Activated T-cell treated with anti-CD3 and anti-CD28 coated beads, Interleukin-2, amount 50 U/mL, for 24 hours (primary cell): ENCODE data around the gene GSTM1.
A peak's percentile ranks its signal among the peaks of the same experiment; 100 is the strongest.

ENCODE experiments used
- DNase-seq: peaks from one replicate; pipeline ENCODE4 v3.0.0-alpha.2; 2020
- H3K27ac Mint-ChIP-seq: 2 replicates; pipeline ENCODE4 v1.8.0; 2020; ENCODE audit warnings: mild to moderate bottlenecking, mixed read lengths
- H3K27me3 Mint-ChIP-seq: 2 replicates; pipeline ENCODE4 v1.8.0; 2020; ENCODE audit warnings: mixed read lengths
- H3K36me3 Mint-ChIP-seq: 2 replicates; pipeline ENCODE4 v1.8.0; 2020; ENCODE audit warnings: low read depth, mixed read lengths
- H3K4me1 Mint-ChIP-seq: 2 replicates; pipeline ENCODE4 v1.8.0; 2020; ENCODE audit warnings: low read depth, mixed read lengths
- H3K4me3 Mint-ChIP-seq: 2 replicates; pipeline ENCODE4 v1.8.0; 2020; ENCODE audit warnings: mild to moderate bottlenecking, moderate library complexity, mixed read lengths
- H3K9me3 Mint-ChIP-seq: 2 replicates; pipeline ENCODE4 v1.8.0; 2020; ENCODE audit warnings: mixed read lengths

Gene GSTM1

GRCh38 chr1:109721971-109722370 lies 34.4 kb downstream of the GSTM1 start:
- DNase-seq, result no peak
- no peak overlapping the region for H3K27ac Mint-ChIP-seq
- peaks cover 7% of the 10 kb centered on the region for H3K4me1 Mint-ChIP-seq
- H3K4me3 Mint-ChIP-seq, result no peak overlapping the region
- H3K27me3 Mint-ChIP-seq, result no peaks in the 10 kb centered on the region
- no peaks in the 10 kb centered on the region for H3K9me3 Mint-ChIP-seq
- H3K36me3 Mint-ChIP-seq, result no peaks in the 10 kb centered on the region

- no peak overlapping the region for H3K4me3 Mint-ChIP-seq
- H3K27me3 Mint-ChIP-seq, result no peaks in the 10 kb centered on the region
- H3K27ac Mint-ChIP-seq, result no peak overlapping the region
- no peaks in the 10 kb centered on the region for H3K36me3 Mint-ChIP-seq
- peaks cover 7% of the 10 kb centered on the region for H3K4me1 Mint-ChIP-seq
- DNase-seq, result no peak
- no peaks in the 10 kb centered on the region for H3K9me3 Mint-ChIP-seq
Observed at GRCh38 chr1:109722908-109723691, 35.5 kb downstream of the GSTM1 start.

- no peaks in the 10 kb centered on the region for H3K36me3 Mint-ChIP-seq
- H3K27ac Mint-ChIP-seq, result no peak overlapping the region
- H3K9me3 Mint-ChIP-seq, result no peaks in the 10 kb centered on the region
- H3K4me1 Mint-ChIP-seq, result no peaks in the 10 kb centered on the region
- DNase-seq, result no peak
- no peak overlapping the region for H3K4me3 Mint-ChIP-seq
- no peaks in the 10 kb centered on the region for H3K27me3 Mint-ChIP-seq
Observed at GRCh38 chr1:109724933-109725332, 37.3 kb downstream of the GSTM1 start.

- no peak overlapping the region for H3K4me3 Mint-ChIP-seq
- DNase-seq, result no peak
- H3K4me1 Mint-ChIP-seq, result no peaks in the 10 kb centered on the region
- H3K36me3 Mint-ChIP-seq, result no peaks in the 10 kb centered on the region
- H3K27ac Mint-ChIP-seq, result no peak overlapping the region
- no peaks in the 10 kb centered on the region for H3K27me3 Mint-ChIP-seq
- H3K9me3 Mint-ChIP-seq, result no peaks in the 10 kb centered on the region
Observed at GRCh38 chr1:109725510-109725909, 37.9 kb downstream of the GSTM1 start.

GRCh38 chr1:109726007-109726406 lies 38.4 kb downstream of the GSTM1 start:
- no peaks in the 10 kb centered on the region for H3K27me3 Mint-ChIP-seq
- no peaks in the 10 kb centered on the region for H3K4me1 Mint-ChIP-seq
- no peak overlapping the region for H3K27ac Mint-ChIP-seq

GRCh38 chr1:109726728-109727373 lies 39.2 kb downstream of the GSTM1 start:
- no peak for DNase-seq
- H3K36me3 Mint-ChIP-seq, result no peaks in the 10 kb centered on the region
- no peaks in the 10 kb centered on the region for H3K4me1 Mint-ChIP-seq
- no peaks in the 10 kb centered on the region for H3K27me3 Mint-ChIP-seq
- no peak overlapping the region for H3K27ac Mint-ChIP-seq
- H3K4me3 Mint-ChIP-seq, result no peak overlapping the region
- no peaks in the 10 kb centered on the region for H3K9me3 Mint-ChIP-seq

More at GRCh38 chr1:109726007-109726406, 38.4 kb downstream of the GSTM1 start:
- Mint-ChIP-seq H3K9me3 (no peaks in the 10 kb centered on the region), H3K36me3 (no peaks in the 10 kb centered on the region), H3K4me3 (no peak overlapping the region)
- DNase-seq, result no peak

GRCh38 chr1:109728870-109729269 lies 41.3 kb downstream of the GSTM1 start:
- Mint-ChIP-seq H3K4me3 (no peak overlapping the region), H3K36me3 (no peaks in the 10 kb centered on the region), H3K9me3 (no peaks in the 10 kb centered on the region), H3K27me3 (no peaks in the 10 kb centered on the region), H3K4me1 (no peaks in the 10 kb centered on the region), H3K27ac (no peak overlapping the region)
- no peak for DNase-seq

GRCh38 chr1:109730666-109731065 lies 43.0 kb downstream of the GSTM1 start:
- Mint-ChIP-seq H3K27me3 (no peaks in the 10 kb centered on the region), H3K4me3 (no peak overlapping the region), H3K9me3 (no peaks in the 10 kb centered on the region), H3K4me1 (no peaks in the 10 kb centered on the region), H3K27ac (no peak overlapping the region), H3K36me3 (peaks cover 4% of the 10 kb centered on the region)
- DNase-seq, result no peak

GRCh38 chr1:109732390-109732881 lies 44.8 kb downstream of the GSTM1 start:
- no peaks in the 10 kb centered on the region for H3K27me3 Mint-ChIP-seq
- H3K4me3 Mint-ChIP-seq, result no peak overlapping the region
- H3K4me1 Mint-ChIP-seq, result no peaks in the 10 kb centered on the region
- no peak overlapping the region for H3K27ac Mint-ChIP-seq
- no peak for DNase-seq
- H3K36me3 Mint-ChIP-seq, result peaks cover 17% of the 10 kb centered on the region
- H3K9me3 Mint-ChIP-seq, result no peaks in the 10 kb centered on the region

GRCh38 chr1:109733236-109733870 lies 45.7 kb downstream of the GSTM1 start:
- no peaks in the 10 kb centered on the region for H3K27me3 Mint-ChIP-seq
- no peak overlapping the region for H3K27ac Mint-ChIP-seq
- H3K9me3 Mint-ChIP-seq, result no peaks in the 10 kb centered on the region
- H3K36me3 Mint-ChIP-seq, result peaks cover 24% of the 10 kb centered on the region
- no peak for DNase-seq
- H3K4me3 Mint-ChIP-seq, result no peak overlapping the region
- H3K4me1 Mint-ChIP-seq, result no peaks in the 10 kb centered on the region

- H3K4me3 Mint-ChIP-seq, result peak overlapping the region; percentile 84
- H3K27ac Mint-ChIP-seq, result peak overlapping the region; percentile 88
- H3K27me3 Mint-ChIP-seq, result peaks cover 5% of the 10 kb centered on the region
- DNase-seq, result peak; percentile 92
- peaks cover 18% of the 10 kb centered on the region for H3K4me1 Mint-ChIP-seq
- H3K9me3 Mint-ChIP-seq, result no peaks in the 10 kb centered on the region
- H3K36me3 Mint-ChIP-seq, result peaks cover 22% of the 10 kb centered on the region
Observed at GRCh38 chr1:109739738-109740614, 52.4 kb downstream of the GSTM1 start.

GRCh38 chr1:109740615-109741373 lies 53.2 kb downstream of the GSTM1 start, which contains the start of gene GSTM3:
TSS of gene GSTM3 (minus strand) at chr1:109741038. CDS start at chr1:109740287, 751 bp downstream.
- DNase-seq, result no peak
- Mint-ChIP-seq H3K4me1 (peaks cover 18% of the 10 kb centered on the region), H3K36me3 (peaks cover 20% of the 10 kb centered on the region), H3K9me3 (no peaks in the 10 kb centered on the region), H3K27me3 (peaks cover 5% of the 10 kb centered on the region), H3K4me3 (peak within 1 kb of the TSS; percentile 84), H3K27ac (peak within 1 kb of the TSS; percentile 88)
